Stomach (tissue), 9 donors: ENCODE data around the gene H2BK1. TPM values are rescaled to one million over a fixed set of nuclear protein-coding genes. Genes with fewer than 3 reads are reported as not detected.

Experiments used
- DNase-seq, 2 donors: peaks; one replicate each; pipeline versions ENCODE4 v3.0.0 to v3.0.0-alpha.2; 2013 to 2019
- H3K27ac ChIP-seq, 5 donors: fragments of 200-600 bp in 4 of 5; sonication (generic) in 4 of 5; one replicate each; pipeline ENCODE4 v1.5.1; 2013 to 2019; ENCODE audit warnings: mild to moderate bottlenecking in 1 of 5, moderate library complexity in 1 of 5
- H3K27me3 ChIP-seq, 3 donors: fragments of 200-600 bp; sonication (generic); one replicate each; pipeline ENCODE4 v1.5.1; 2017 to 2019; ENCODE audit warnings: mixed run types in 1 of 3
- H3K36me3 ChIP-seq, 4 donors: fragments of 200-600 bp; sonication (generic); 1 replicate in 3 of 4; 2 replicates in 1 of 4; pipeline ENCODE4 v1.5.1; 2016 to 2019
- H3K4me1 ChIP-seq, 4 donors: fragments of 200-600 bp; sonication (generic); one replicate each; pipeline ENCODE4 v1.5.1; 2016 to 2019
- H3K4me3 ChIP-seq, 4 donors: fragments of 200-600 bp; sonication (generic) in 3 of 4; one replicate each; pipeline ENCODE4 v1.5.1; 2016 to 2019; ENCODE audit warnings: mild to moderate bottlenecking in 1 of 4
- H3K9me3 ChIP-seq, 4 donors: fragments of 200-600 bp; sonication (generic); one replicate each; pipeline ENCODE4 v1.5.1; 2016 to 2019
- CTCF ChIP-seq, 7 experiments: fragments of 450-650 bp in 4 of 7; fragments of 200-600 bp in 3 of 7; sonication (generic) in 3 of 7; IDR thresholded peaks; one replicate each; pipeline ENCODE4 v1.5.1; 2016 to 2019; ENCODE audit warnings: antibody characterized with exemption in 7 of 7, control low read depth in 2 of 7, mild to moderate bottlenecking in 1 of 7
- EP300 ChIP-seq: sonication (generic); formaldehyde crosslinking; IDR thresholded peaks from one replicate; pipeline ENCODE4 v1.6.1; 2017; ENCODE audit warnings: antibody characterized with exemption
- POLR2A ChIP-seq, 4 donors: fragments of 450-650 bp; IDR thresholded peaks; one replicate each; pipeline ENCODE4 v1.6.1; 2016; ENCODE audit warnings: antibody characterized with exemption in 4 of 4, control low read depth in 2 of 4, mild to moderate bottlenecking in 1 of 4, moderate library complexity in 1 of 4
- POLR2AphosphoS5 ChIP-seq, 3 donors: sonication (generic); formaldehyde crosslinking; IDR thresholded peaks; one replicate each; pipeline ENCODE4 v1.6.1; 2016; ENCODE audit warnings: antibody characterized with exemption in 3 of 3
- WGBS, 5 donors: extraction: QIAGEN DNeasy Blood & Tissue Kit in 3 of 5; methylation state at CpG; one replicate each; pipeline versions ENCODE4 v1.1.5 to v1.1.7; 2013 to 2018; 5-methylcytosine and 5-hydroxymethylcytosine counted together
- intact Hi-C: fragments of 100-400 bp; cut with DNase I; formaldehyde crosslinking; loops from one replicate; pipeline ENCODE4 v1.15.1; 2023; ENCODE audit warnings: low total_unique reads
- polyA plus RNA-seq, 3 donors: library from polyadenylated mRNA; stranded (reverse); fragments of 200-250 nt; gene quantifications; one replicate each; pipeline ENCODE4 v1.2.3, GENCODE V29; 2013
- total RNA-seq, 5 donors: library from RNA; depleted of rRNA; stranded (reverse); fragments of >200 nt; gene quantifications; one replicate each; pipeline versions ENCODE4 v1.1.0 to v1.2.3, GENCODE V29; 2014 to 2016
- donor health status: healthy with polysubstance abuse.
- donor health status: Bipolar disorder and iron deficiency.
- donor health status: healthy.

The H2BK1 gene
- total and polyA plus RNA-seq, 8 donors, result not detected

- H3K4me3 ChIP-seq, result no peak overlapping the region
- peaks cover 0 to 42% (median 21%) of the 10 kb centered on the region in 3 donors for H3K27me3 ChIP-seq
- no peaks in the 10 kb centered on the region for H3K4me1 ChIP-seq
- H3K27ac ChIP-seq, result no peak overlapping the region
- intact Hi-C loops, result no loop called here
- peaks cover 0 to 6% (median 4%) of the 10 kb centered on the region in 4 donors for H3K36me3 ChIP-seq
- no peak for DNase-seq
- no peaks in the 10 kb centered on the region for H3K9me3 ChIP-seq
- WGBS, 5 donors, result 57 to 65% (median 60%) methylated on average over 9 of the region's 9 CpGs
- no peak for TF ChIP-seq POLR2A (IDR thresholded peaks at IDR 0.05)
- TF ChIP-seq EP300, result no peak
- no peak for TF ChIP-seq POLR2AphosphoS5 (IDR thresholded peaks at IDR 0.05)
- TF ChIP-seq CTCF (IDR thresholded peaks at IDR 0.05), result no peak
These were observed 3.0 kb downstream of the H2BK1 start for GRCh38 chr7:151207315-151207714.

- no peak overlapping the region for H3K4me3 ChIP-seq
- H3K36me3 ChIP-seq, result peaks cover 0 to 2% (median 0%) of the 10 kb centered on the region in 4 donors
- intact Hi-C loops, result no loop called here
- H3K27me3 ChIP-seq, result peaks cover 0 to 42% (median 21%) of the 10 kb centered on the region in 3 donors
- TF ChIP-seq POLR2A (IDR thresholded peaks at IDR 0.05) (no peak), EP300 (no peak)
- WGBS, 5 donors, result 47 to 70% (median 49%) methylated on average over 8 to 9 of the region's 9 CpGs
- no peak for DNase-seq
- no peaks in the 10 kb centered on the region for H3K4me1 ChIP-seq
- H3K9me3 ChIP-seq, result no peaks in the 10 kb centered on the region
- no peak overlapping the region for H3K27ac ChIP-seq
These were observed 3.4 kb downstream of the H2BK1 start for GRCh38 chr7:151206914-151207313.

- no peak for DNase-seq
- intact Hi-C loops, result no loop called here
- H3K4me3 ChIP-seq, result no peak overlapping the region
- no peak overlapping the region for H3K27ac ChIP-seq
- 55 to 72% (median 72%) methylated on average over 6 of the region's 6 CpGs for WGBS, 5 donors
- TF ChIP-seq EP300, result no peak
- no peak for TF ChIP-seq POLR2A (IDR thresholded peaks at IDR 0.05)
- no peak for TF ChIP-seq CTCF (IDR thresholded peaks at IDR 0.05)
- TF ChIP-seq POLR2AphosphoS5 (IDR thresholded peaks at IDR 0.05), result no peak
- H3K36me3 ChIP-seq, result no peaks in the 10 kb centered on the region
- no peaks in the 10 kb centered on the region for H3K4me1 ChIP-seq
- peaks cover 0 to 42% (median 21%) of the 10 kb centered on the region in 3 donors for H3K27me3 ChIP-seq
- no peaks in the 10 kb centered on the region for H3K9me3 ChIP-seq
These were observed 4.6 kb downstream of the H2BK1 start for GRCh38 chr7:151205730-151206129.

GRCh38 chr7:151204383-151205032 lies 5.8 kb downstream of the H2BK1 start:
- H3K4me1 ChIP-seq, result peaks cover 0 to 5% (median 2%) of the 10 kb centered on the region in 4 donors
- H3K36me3 ChIP-seq, result no peaks in the 10 kb centered on the region
- no peak for TF ChIP-seq CTCF (IDR thresholded peaks at IDR 0.05)
- TF ChIP-seq EP300, result no peak
- TF ChIP-seq POLR2AphosphoS5 (IDR thresholded peaks at IDR 0.05), result no peak
- no peak for TF ChIP-seq POLR2A (IDR thresholded peaks at IDR 0.05)
- no peaks in the 10 kb centered on the region for H3K9me3 ChIP-seq
- H3K27ac ChIP-seq, result no peak overlapping the region
- peaks cover 0 to 50% (median 21%) of the 10 kb centered on the region in 3 donors for H3K27me3 ChIP-seq
- 63 to 74% (median 66%) methylated on average over 29 to 48 of the region's 48 CpGs for WGBS, 5 donors
- no peak overlapping the region for H3K4me3 ChIP-seq
- intact Hi-C loops, result no loop called here
- DNase-seq, result no peak

- Histone ChIP-seq H3K36me3 (no peaks in the 10 kb centered on the region), H3K27ac (no peak overlapping the region), H3K4me1 (peaks cover 0 to 11% (median 5%) of the 10 kb centered on the region in 4 donors), H3K4me3 (no peak overlapping the region), H3K27me3 (peaks cover 0 to 51% (median 21%) of the 10 kb centered on the region in 3 donors), H3K9me3 (no peaks in the 10 kb centered on the region)
- DNase-seq, result no peak
- no peak for TF ChIP-seq POLR2A (IDR thresholded peaks at IDR 0.05)
- 93 to 98% (median 94%) methylated on average over 9 of the region's 9 CpGs for WGBS, 5 donors
- intact Hi-C loops, result no loop called here
These were observed 7.5 kb downstream of the H2BK1 start for GRCh38 chr7:151202836-151203235.
